Common myeloid progenitor, CD34-positive (primary cell): ENCODE data around the gene DPY19L2.
"Not testable (repeated sequence)": the region's sequence is repeated elsewhere in the genome, so short reads cannot be mapped to it uniquely, and the experiment has no call there.

Experiments used
- CTCF ChIA-PET: fragments of 350-600 bp; sonication (Branson Sonifier 250); formaldehyde crosslinking; loops from one replicate; lab custom pipeline; 2021; ENCODE audit warnings: antibody characterized with exemption; lab: Charles Lee
- POLR2A ChIA-PET: fragments of 350-600 bp; sonication (Branson Sonifier 250); formaldehyde crosslinking; loops from one replicate; lab custom pipeline; 2021; ENCODE audit warnings: antibody characterized with exemption; lab: Charles Lee
- DNase-seq, 3 donors: peaks; one replicate each; pipeline versions ENCODE4 v3.0.0 to v3.0.0-alpha.2; 2013
- H3K27ac ChIP-seq, 2 experiments: 1 replicate in 1 of 2; 2 replicates in 1 of 2; pipeline ENCODE4 v1.7.0; 2013; ENCODE audit warnings: inconsistent platforms in 2 of 2, low read length in 2 of 2, mild to moderate bottlenecking in 2 of 2, low read depth in 1 of 2, moderate library complexity in 1 of 2; ENCODE audit not compliant: severe bottlenecking in 2 of 2, insufficient read depth in 1 of 2, poor library complexity in 1 of 2
- H3K27me3 ChIP-seq, 5 experiments: replicated peaks in 2 of 5; 1 replicate in 3 of 5; 2 replicates in 2 of 5; pipeline versions ENCODE4 v1.6.1 to v1.7.0; 2013; ENCODE audit warnings: low read length in 4 of 5, mild to moderate bottlenecking in 2 of 5, moderate library complexity in 2 of 5, inconsistent platforms in 1 of 5; ENCODE audit not compliant: insufficient read depth in 5 of 5, control insufficient read depth in 4 of 5
- H3K36me3 ChIP-seq, 4 experiments: 1 replicate in 2 of 4; 2 replicates in 2 of 4; pipeline versions ENCODE4 v1.6.1 to v1.7.0; 2013; ENCODE audit warnings: low read length in 3 of 4, control low read depth in 1 of 4, mild to moderate bottlenecking in 1 of 4; ENCODE audit not compliant: control insufficient read depth in 4 of 4, insufficient read depth in 4 of 4
- H3K4me1 ChIP-seq, 4 experiments: 1 replicate in 3 of 4; 2 replicates in 1 of 4; pipeline versions ENCODE4 v1.6.1 to v1.7.1; 2013; ENCODE audit warnings: low read length in 3 of 4, mild to moderate bottlenecking in 3 of 4, control low read depth in 1 of 4, inconsistent platforms in 1 of 4, moderate library complexity in 1 of 4; ENCODE audit not compliant: control insufficient read depth in 4 of 4, insufficient read depth in 4 of 4; ENCODE audit errors: control extremely low read depth in 1 of 4
- H3K4me3 ChIP-seq, 7 experiments: 1 replicate in 4 of 7; 2 replicates in 3 of 7; pipeline versions ENCODE4 v1.5.1 to v1.7.0; 2013; ENCODE audit warnings: mild to moderate bottlenecking in 7 of 7, low read length in 6 of 7, moderate library complexity in 6 of 7, inconsistent platforms in 2 of 7, low read depth in 2 of 7, control low read depth in 1 of 7; ENCODE audit not compliant: insufficient read depth in 4 of 7, control insufficient read depth in 1 of 7; ENCODE audit errors: extremely low read depth in 1 of 7
- H3K9me3 ChIP-seq, 5 experiments: 1 replicate in 4 of 5; 2 replicates in 1 of 5; pipeline versions ENCODE4 v1.6.1 to v1.7.1; 2013; ENCODE audit warnings: low read length in 4 of 5, mild to moderate bottlenecking in 2 of 5, inconsistent platforms in 1 of 5, low read depth in 1 of 5, moderate library complexity in 1 of 5; ENCODE audit not compliant: control insufficient read depth in 4 of 5, insufficient read depth in 2 of 5; ENCODE audit errors: control extremely low read depth in 1 of 5
- WGBS: methylation state at CpG from one replicate; pipeline ENCODE4 v1.1.5; 2013; ENCODE audit not compliant: insufficient coverage; 5-methylcytosine and 5-hydroxymethylcytosine counted together

The DPY19L2 gene

GRCh38 chr12:63686623-63687022, 18.3 kb upstream of the DPY19L2 start:
- H3K4me3 ChIP-seq, H3K36me3 ChIP-seq, POLR2A ChIA-PET, H3K4me1 ChIP-seq, H3K27me3 ChIP-seq, H3K27ac ChIP-seq, DNase-seq, CTCF ChIA-PET, H3K9me3 ChIP-seq: not testable (repeated sequence)
- WGBS: no CpG with 5 or more reads among the region's 29 CpGs

- H3K36me3 ChIP-seq, H3K4me3 ChIP-seq, DNase-seq, H3K9me3 ChIP-seq, CTCF ChIA-PET, H3K4me1 ChIP-seq, POLR2A ChIA-PET, H3K27me3 ChIP-seq, H3K27ac ChIP-seq: not testable (repeated sequence)
- no CpG with 5 or more reads among the region's 2 CpGs for WGBS
These were observed 17.5 kb upstream of the DPY19L2 start for GRCh38 chr12:63685789-63686188.

GRCh38 chr12:63682617-63683016, 14.3 kb upstream of the DPY19L2 start:
- POLR2A ChIA-PET, DNase-seq, H3K27me3 ChIP-seq, CTCF ChIA-PET, H3K36me3 ChIP-seq, H3K27ac ChIP-seq, H3K4me1 ChIP-seq, H3K4me3 ChIP-seq, H3K9me3 ChIP-seq: not testable (repeated sequence)
- WGBS: 90% methylated on average over 2 of the region's 2 CpGs

- H3K4me1 ChIP-seq, CTCF ChIA-PET, POLR2A ChIA-PET, H3K27ac ChIP-seq, H3K36me3 ChIP-seq, DNase-seq, H3K9me3 ChIP-seq, H3K4me3 ChIP-seq, H3K27me3 ChIP-seq: not testable (repeated sequence)
These were observed 12.5 kb upstream of the DPY19L2 start for GRCh38 chr12:63680758-63681157.

- POLR2A ChIA-PET, H3K9me3 ChIP-seq, H3K4me3 ChIP-seq, CTCF ChIA-PET, H3K27ac ChIP-seq, H3K27me3 ChIP-seq, H3K36me3 ChIP-seq, H3K4me1 ChIP-seq: not testable (repeated sequence)
- DNase-seq: peak in 1 of 3 donors; percentile 19
- no CpG with 5 or more reads among the region's 2 CpGs for WGBS
These were observed 4.3 kb upstream of the DPY19L2 start for GRCh38 chr12:63672550-63672949.

- H3K36me3 ChIP-seq, POLR2A ChIA-PET, H3K27ac ChIP-seq, H3K27me3 ChIP-seq, H3K9me3 ChIP-seq, DNase-seq: not testable (repeated sequence)
- Histone ChIP-seq H3K4me1 (peaks cover 0 to 19% (median 13%) of the 10 kb centered on the region in 4 experiments), H3K4me3 (peak overlapping the region in 1 of 7 experiments; percentile 93)
- WGBS: no CpG with 5 or more reads among the region's 1 CpG
- CTCF ChIA-PET: interaction anchor here (0.6 kb wide), 1 partner anchor 1114 kb away, joined by 3 read pairs; no protein-coding TSS in a partner anchor
These were observed 1.6 kb upstream of the DPY19L2 start for GRCh38 chr12:63669936-63670335.

GRCh38 chr12:63669427-63669826, 1.1 kb upstream of the DPY19L2 start:
- H3K9me3 ChIP-seq, POLR2A ChIA-PET, CTCF ChIA-PET, H3K27me3 ChIP-seq, H3K36me3 ChIP-seq, DNase-seq: not testable (repeated sequence)
- peak overlapping the region in 4 of 7 experiments; percentile 82 to 96 (median 93) for H3K4me3 ChIP-seq
- H3K4me1 ChIP-seq: peaks cover 0 to 21% (median 13%) of the 10 kb centered on the region in 4 experiments
- H3K27ac ChIP-seq: peak overlapping the region in 1 of 2 experiments; percentile 89
- no CpG with 5 or more reads among the region's 8 CpGs for WGBS
